IMR-90 (cell line): ENCODE results near the gene AOPEP. TPM values are rescaled to one million over a fixed set of nuclear protein-coding genes. Genes with fewer than 3 reads are reported as not detected.
A peak's percentile ranks its signal among the peaks of the same experiment; 100 is the strongest.

ENCODE experiments used
- ATAC-seq: fragments of 200-7000 bp; cut with Tn5 transposase; 2 replicates; pipeline ENCODE4 v1.9.1; 2020; ENCODE audit warnings: low read depth, mild to moderate bottlenecking, moderate library complexity
- BruUV-seq: library from RNA; stranded (reverse); fragments of 400-500 nt; replicated peaks from 2 replicates; lab custom pipeline; 2021; lab: Mats Ljungman, UMichigan
- CTCF ChIA-PET: fragments of 300-600 bp; formaldehyde crosslinking; extraction: SDS; loops from one replicate; lab custom pipeline; 2021; ENCODE audit warnings: antibody characterized with exemption; lab: Yijun Ruan, JAX
- POLR2A ChIA-PET: fragments of 300-600 bp; sonication (Branson Sonifier 250); formaldehyde crosslinking; loops from one replicate; lab custom pipeline; 2022; ENCODE audit warnings: antibody characterized with exemption; ENCODE audit not compliant: unreplicated experiment; lab: Charles Lee
- DNase-seq: peaks from one replicate; pipeline ENCODE4 v3.0.0; 2013
- H2AFZ ChIP-seq: replicated peaks from 2 replicates; pipeline ENCODE3; 2013; ENCODE audit warnings: low read length, mild to moderate bottlenecking; ENCODE audit not compliant: poor library complexity
- H2AK5ac ChIP-seq: 2 replicates; pipeline ENCODE4 v1.6.1; 2013; ENCODE audit warnings: low read depth, low read length, inconsistent platforms
- H2AK9ac ChIP-seq: replicated peaks from 2 replicates; pipeline ENCODE3; 2013; ENCODE audit warnings: mild to moderate bottlenecking, low read depth, low read length, moderate library complexity; ENCODE audit not compliant: poor library complexity
- H2BK120ac ChIP-seq: 2 replicates; pipeline ENCODE4 v1.6.1; 2013; ENCODE audit warnings: low read depth, low read length, inconsistent platforms
- H2BK15ac ChIP-seq: 3 replicates; pipeline ENCODE4 v1.6.1; 2013; ENCODE audit warnings: low read depth, low read length, inconsistent platforms
- H2BK20ac ChIP-seq: 2 replicates; pipeline ENCODE4 v1.6.1; 2013; ENCODE audit warnings: low read depth, mild to moderate bottlenecking, inconsistent platforms, low read length, moderate library complexity
- H2BK5ac ChIP-seq: 2 replicates; pipeline ENCODE4 v1.6.1; 2013; ENCODE audit warnings: mild to moderate bottlenecking, low read depth, low read length, inconsistent platforms; ENCODE audit not compliant: poor library complexity, severe bottlenecking
- H3K14ac ChIP-seq: replicated peaks from 2 replicates; pipeline ENCODE4 v1.6.1; 2013; ENCODE audit warnings: low read depth, low read length, inconsistent platforms
- H3K18ac ChIP-seq: 2 replicates; pipeline ENCODE4 v1.6.1; 2013; ENCODE audit warnings: low read depth, low read length, control low read depth
- H3K23ac ChIP-seq: 2 replicates; pipeline ENCODE4 v1.6.1; 2013; ENCODE audit warnings: low read depth, low read length, inconsistent platforms
- H3K27ac ChIP-seq: 2 replicates; pipeline ENCODE4 v1.5.1; 2013; ENCODE audit warnings: mild to moderate bottlenecking, control low read depth, low read length; ENCODE audit not compliant: insufficient read depth
- H3K27me3 ChIP-seq: 2 replicates; pipeline ENCODE4 v1.6.1; 2013; ENCODE audit warnings: low read length; ENCODE audit not compliant: control insufficient read depth, insufficient read depth
- H3K36me3 ChIP-seq: 2 replicates; pipeline ENCODE4 v1.6.1; 2013; ENCODE audit warnings: low read length, mixed read lengths; ENCODE audit not compliant: control insufficient read depth, insufficient read depth
- H3K4ac ChIP-seq: 2 replicates; pipeline ENCODE4 v1.6.1; 2013; ENCODE audit warnings: low read depth, low read length, inconsistent platforms
- H3K4me1 ChIP-seq: 2 replicates; pipeline ENCODE4 v1.6.1; 2013; ENCODE audit warnings: low read length, mixed read lengths; ENCODE audit not compliant: control insufficient read depth, insufficient read depth
- H3K4me2 ChIP-seq: 2 replicates; pipeline ENCODE4 v1.6.1; 2013; ENCODE audit warnings: low read depth, mild to moderate bottlenecking, control low read depth, low read length, moderate library complexity
- H3K4me3 ChIP-seq: 2 replicates; pipeline ENCODE4 v1.5.1; 2013; ENCODE audit warnings: low read depth, mild to moderate bottlenecking, control low read depth, low read length, moderate library complexity; ENCODE audit not compliant: insufficient read depth
- H3K56ac ChIP-seq: 2 replicates; pipeline ENCODE4 v1.6.1; 2013; ENCODE audit warnings: low read length, inconsistent platforms; ENCODE audit not compliant: insufficient read depth; ENCODE audit errors: extremely low read depth
- H3K79me1 ChIP-seq, 2 experiments: 2 replicates each; pipeline ENCODE4 v1.6.1; 2013; ENCODE audit warnings: low read length in 2 of 2, inconsistent platforms in 1 of 2, low read depth in 1 of 2
- H3K9ac ChIP-seq: 2 replicates; pipeline ENCODE4 v1.6.1; 2013; ENCODE audit warnings: low read depth, low read length, control low read depth
- H3K9me1 ChIP-seq: 2 replicates; pipeline ENCODE4 v1.6.1; 2013; ENCODE audit warnings: low read length, inconsistent platforms; ENCODE audit not compliant: insufficient read depth
- H3K9me3 ChIP-seq: 2 replicates; pipeline ENCODE4 v1.6.1; 2013; ENCODE audit warnings: low read length; ENCODE audit not compliant: control insufficient read depth, insufficient read depth
- H4K20me1 ChIP-seq: 2 replicates; pipeline ENCODE4 v1.6.1; 2013; ENCODE audit warnings: low read length, inconsistent platforms; ENCODE audit not compliant: insufficient read depth
- H4K5ac ChIP-seq: 2 replicates; pipeline ENCODE4 v1.6.1; 2013; ENCODE audit warnings: mild to moderate bottlenecking, low read depth, low read length, control low read depth
- H4K8ac ChIP-seq, 2 experiments: 2 replicates each; pipeline ENCODE4 v1.6.1; 2013; ENCODE audit warnings: low read depth in 2 of 2, low read length in 2 of 2, control low read depth in 1 of 2, inconsistent platforms in 1 of 2
- H4K91ac ChIP-seq: 2 replicates; pipeline ENCODE4 v1.6.1; 2013; ENCODE audit warnings: low read depth, low read length, inconsistent platforms; ENCODE audit not compliant: insufficient read depth
- BHLHE40 ChIP-seq: fragments of 150-350 bp; IDR thresholded peaks from 2 replicates; pipeline ENCODE4 v1.6.1; 2016; ENCODE audit warnings: mild to moderate bottlenecking, low read depth, low read length
- CHD1 ChIP-seq: IDR thresholded peaks from 2 replicates; pipeline ENCODE4 v1.6.1; 2012; ENCODE audit warnings: low read depth, low read length, improper control_type of control experiment
- MAFK ChIP-seq: IDR thresholded peaks from 2 replicates; pipeline ENCODE4 v1.6.1; 2012; ENCODE audit warnings: low read depth, low read length, improper control_type of control experiment
- MAZ ChIP-seq: IDR thresholded peaks from 2 replicates; pipeline ENCODE4 v1.6.1; 2012; ENCODE audit warnings: low read depth, mild to moderate bottlenecking, low read length, improper control_type of control experiment, moderate library complexity, borderline replicate concordance
- NFE2L2 ChIP-seq: fragments of 150-350 bp; IDR thresholded peaks from 2 replicates; pipeline ENCODE4 v1.6.1; 2016; ENCODE audit warnings: low read depth, mild to moderate bottlenecking, low read length
- RCOR1 ChIP-seq: IDR thresholded peaks from 2 replicates; pipeline ENCODE4 v1.6.1; 2012; ENCODE audit warnings: mild to moderate bottlenecking, low read length, improper control_type of control experiment; ENCODE audit not compliant: insufficient replicate concordance
- RFX5 ChIP-seq: IDR thresholded peaks from 2 replicates; pipeline ENCODE4 v1.8.0; 2012; ENCODE audit warnings: low read depth, mild to moderate bottlenecking, low read length, moderate library complexity
- SMC3 ChIP-seq: fragments of 150-350 bp; IDR thresholded peaks from 2 replicates; pipeline ENCODE4 v1.6.1; 2016; ENCODE audit warnings: low read depth, mild to moderate bottlenecking, antibody characterized with exemption, low read length, moderate library complexity
- WGBS, 2 experiments: methylation state at CpG; one replicate each; pipeline versions ENCODE4 v1.1.5 to v1.1.7; 2013; ENCODE audit warnings: missing lambda C conversion rate in 2 of 2; ENCODE audit not compliant: insufficient read length in 1 of 2; ENCODE audit errors: extremely low coverage in 2 of 2; 5-methylcytosine and 5-hydroxymethylcytosine counted together
- dilution Hi-C: fragments of 300-500 bp; cut with HindIII; formaldehyde crosslinking; loops from one replicate; pipeline ENCODE4 v1.14.3; 2018; ENCODE audit warnings: low sequenced_read_pairs; ENCODE audit not compliant: unreplicated experiment
- in situ Hi-C: fragments of 300-500 bp; cut with MboI; formaldehyde crosslinking; loops from 3 replicates; pipeline ENCODE4 v1.14.3; 2019; ENCODE audit warnings: low sequenced_read_pairs, inconsistent platforms, mixed read lengths
- intact Hi-C: fragments of 100-400 bp; cut with micrococcal nuclease; formaldehyde crosslinking; loops from 2 replicates; pipeline ENCODE4 v1.10.0; 2022
- polyA plus RNA-seq, 3 experiments: library from polyadenylated mRNA; depleted of rRNA; stranded (reverse); fragments of >200 nt; gene quantifications; 2 replicates each; pipeline ENCODE4 v1.2.3, GENCODE V29; 2012; ENCODE audit warnings: low replicate concordance in 1 of 3
- total RNA-seq: library from RNA; depleted of rRNA; stranded (reverse); fragments of >200 nt; gene quantifications from 2 replicates; pipeline ENCODE4 v1.2.3, GENCODE V29; 2012

AOPEP gene
- total and polyA plus RNA-seq, 2 of the 4 experiments (the other 2 are of a cell fraction), result 34.9 to 38.7 TPM

DNA sequence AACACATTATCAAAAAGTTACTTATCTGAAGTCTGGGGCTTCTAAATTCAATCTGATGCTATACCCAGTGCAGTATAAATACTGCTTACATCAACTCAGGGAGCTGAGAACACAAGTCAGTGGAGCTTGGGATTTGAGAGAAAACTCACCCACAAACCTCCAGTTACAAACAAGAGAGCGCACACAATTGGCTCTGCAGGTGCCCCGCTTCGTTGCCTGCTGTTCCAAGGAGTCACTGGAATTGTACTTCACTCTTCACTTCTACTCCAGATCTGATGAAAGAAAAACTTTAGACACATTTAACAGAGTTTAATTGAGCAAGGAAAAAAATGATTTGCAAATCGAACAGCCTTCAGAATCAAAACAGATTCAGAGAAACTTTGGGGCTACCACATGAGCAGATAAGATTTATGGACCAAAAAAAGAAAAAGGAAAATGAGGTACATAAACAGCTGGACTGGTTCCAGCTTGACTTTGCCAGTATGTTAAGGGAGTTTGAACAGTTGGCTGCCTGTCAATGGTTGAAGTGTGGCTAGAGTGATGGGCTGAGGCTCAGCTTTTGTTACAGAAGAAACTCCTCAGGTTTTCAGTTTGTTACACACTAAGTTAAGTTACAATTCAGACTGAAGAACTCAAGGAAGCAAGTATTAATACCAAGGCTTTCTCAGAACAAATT, 156.6 kb downstream of the AOPEP start:
- intact Hi-C loops, result no loop called here
- Histone ChIP-seq H2BK120ac (no peak overlapping the region; the same call in 1 of the 2 replicates), H3K9ac (no peak overlapping the region), H3K4ac (no peak overlapping the region), H3K4me1 (peaks cover 23% of the 10 kb centered on the region), H3K27me3 (no peaks in the 10 kb centered on the region), H3K79me1 (peaks cover 2 to 17% of the 10 kb centered on the region in 2 experiments; a peak in 2 of 4 replicates), H4K20me1 (no peaks in the 10 kb centered on the region), H2BK15ac (no peak overlapping the region), H4K91ac (no peak overlapping the region), H3K9me3 (no peaks in the 10 kb centered on the region), H2AK5ac (no peak overlapping the region), H3K4me3 (no peak overlapping the region), H3K14ac (no peak overlapping the region), H3K27ac (no peak overlapping the region), H3K9me1 (peaks cover 3% of the 10 kb centered on the region; the same call in 1 of the 2 replicates), H2BK20ac (no peak overlapping the region), H2BK5ac (no peak overlapping the region), H3K23ac (no peak overlapping the region), H2AFZ (no peak overlapping the region), H3K36me3 (no peaks in the 10 kb centered on the region), H2AK9ac (no peak overlapping the region), H3K56ac (no peak overlapping the region), H4K5ac (peak overlapping the region; percentile 85; the same call in 1 of the 2 replicates), H3K18ac (peak overlapping the region; percentile 88), H3K4me2 (no peak overlapping the region), H4K8ac (no peak overlapping the region)
- POLR2A ChIA-PET, result interaction anchor here (0.5 kb wide), 1 partner anchor 18 kb away, joined by 7 read pairs; no protein-coding TSS in a partner anchor
- TF ChIP-seq BHLHE40 (no peak), MAZ (no peak), RFX5 (no peak), CHD1 (no peak), RCOR1 (no peak), SMC3 (no peak), NFE2L2 (no peak), MAFK (no peak)
- in situ Hi-C loops, result no loop called here
- BruUV-seq, result no TSS peak
- CTCF ChIA-PET, result interaction anchor here (0.6 to 0.9 kb wide), 3 partner anchors 14 to 517 kb away, joined by 3 to 4 read pairs (median 3); no protein-coding TSS in a partner anchor
- dilution Hi-C loops, result no loop called here
- ATAC-seq, result no peak
- DNase-seq, result no peak
- no CpG with 5 or more reads among the region's 4 CpGs for WGBS, 2 experiments
